Liver (tissue), 9 donors: Measurements from ENCODE around the gene TEX51. TPM values are rescaled to one million over a fixed set of nuclear protein-coding genes. Genes with fewer than 3 reads are reported as not detected.

Experiments used
- DNase-seq: peaks from one replicate; pipeline ENCODE4 v3.0.0-alpha.2; 2017; ENCODE audit warnings: low spot score
- H3K27ac ChIP-seq, 2 donors: one replicate each; pipeline ENCODE4 v1.7.0; 2013; ENCODE audit warnings: inconsistent platforms in 2 of 2, low read length in 2 of 2, control low read depth in 1 of 2, low read depth in 1 of 2, mild to moderate bottlenecking in 1 of 2
- H3K27me3 ChIP-seq, 4 donors: one replicate each; pipeline versions ENCODE4 v1.6.1 to v1.7.0; 2013; ENCODE audit warnings: low read length in 3 of 4, inconsistent platforms in 1 of 4, mild to moderate bottlenecking in 1 of 4, moderate library complexity in 1 of 4; ENCODE audit not compliant: control insufficient read depth in 4 of 4, insufficient read depth in 4 of 4
- H3K36me3 ChIP-seq, 4 donors: one replicate each; pipeline versions ENCODE4 v1.6.1 to v1.7.0; 2013; ENCODE audit warnings: low read length in 3 of 4, mild to moderate bottlenecking in 3 of 4, low read depth in 1 of 4, moderate library complexity in 1 of 4; ENCODE audit not compliant: control insufficient read depth in 4 of 4, insufficient read depth in 3 of 4
- H3K4me1 ChIP-seq, 4 donors: one replicate each; pipeline versions ENCODE4 v1.6.1 to v1.7.0; 2013; ENCODE audit warnings: low read length in 3 of 4, mild to moderate bottlenecking in 3 of 4, moderate library complexity in 1 of 4; ENCODE audit not compliant: control insufficient read depth in 4 of 4, insufficient read depth in 4 of 4
- H3K4me3 ChIP-seq, 3 donors: one replicate each; pipeline versions ENCODE4 v1.6.1 to v1.7.0; 2013; ENCODE audit warnings: low read length in 3 of 3, control low read depth in 1 of 3, low read depth in 1 of 3, mild to moderate bottlenecking in 1 of 3
- H3K9ac ChIP-seq, 2 donors: one replicate each; pipeline ENCODE4 v1.7.0; 2013; ENCODE audit warnings: low read length in 2 of 2, mild to moderate bottlenecking in 2 of 2, moderate library complexity in 2 of 2, control low read depth in 1 of 2, low read depth in 1 of 2
- H3K9me3 ChIP-seq, 4 donors: one replicate each; pipeline versions ENCODE4 v1.6.1 to v1.7.0; 2013; ENCODE audit warnings: low read length in 3 of 4; ENCODE audit not compliant: control insufficient read depth in 4 of 4
- EGR1 ChIP-seq, 2 donors: IDR thresholded peaks; 2 replicates each; pipeline ENCODE4 v1.6.1; 2016 to 2018; ENCODE audit warnings: antibody characterized with exemption in 2 of 2, low read depth in 2 of 2
- FOXA1 ChIP-seq: IDR thresholded peaks from 2 replicates; pipeline ENCODE4 v1.6.1; 2016; ENCODE audit warnings: antibody characterized with exemption
- FOXA2 ChIP-seq: IDR thresholded peaks from 2 replicates; pipeline ENCODE4 v1.6.1; 2016; ENCODE audit warnings: antibody characterized with exemption
- HNF4A ChIP-seq, 2 donors: conservative IDR thresholded peaks; 2 replicates each; pipeline ENCODE4 v1.6.1; 2016; ENCODE audit warnings: antibody characterized with exemption in 2 of 2, mild to moderate bottlenecking in 2 of 2
- HNF4G ChIP-seq: IDR thresholded peaks from 2 replicates; pipeline ENCODE4 v1.6.1; 2016; ENCODE audit warnings: antibody characterized with exemption
- JUND ChIP-seq, 2 donors: IDR thresholded peaks; 2 replicates each; pipeline ENCODE4 v1.6.1; 2016; ENCODE audit warnings: antibody characterized with exemption in 2 of 2
- NR2F2 ChIP-seq: IDR thresholded peaks from 2 replicates; pipeline ENCODE4 v1.6.1; 2016; ENCODE audit warnings: antibody characterized with exemption
- RAD21 ChIP-seq, 2 donors: IDR thresholded peaks; 2 replicates each; pipeline ENCODE4 v1.6.1; 2016; ENCODE audit warnings: antibody characterized with exemption in 2 of 2, mild to moderate bottlenecking in 2 of 2
- REST ChIP-seq: IDR thresholded peaks from 2 replicates; pipeline ENCODE4 v1.6.1; 2016; ENCODE audit warnings: antibody characterized with exemption, mild to moderate bottlenecking
- RXRA ChIP-seq, 2 donors: IDR thresholded peaks; 2 replicates each; pipeline ENCODE4 v1.6.1; 2017 to 2018; ENCODE audit warnings: antibody characterized with exemption in 2 of 2, mild to moderate bottlenecking in 1 of 2
- SP1 ChIP-seq: IDR thresholded peaks from 2 replicates; pipeline ENCODE4 v1.6.1; 2018; ENCODE audit warnings: antibody characterized with exemption, mild to moderate bottlenecking
- TAF1 ChIP-seq: conservative IDR thresholded peaks from 2 replicates; pipeline ENCODE4 v1.6.1; 2016; ENCODE audit warnings: antibody characterized with exemption, mild to moderate bottlenecking
- YY1 ChIP-seq: IDR thresholded peaks from 2 replicates; pipeline ENCODE4 v1.6.1; 2016; ENCODE audit warnings: antibody characterized with exemption, mild to moderate bottlenecking
- ZBTB33 ChIP-seq: IDR thresholded peaks from 2 replicates; pipeline ENCODE4 v1.6.1; 2016; ENCODE audit warnings: antibody characterized with exemption
- WGBS: extraction: QIAGEN DNeasy Blood & Tissue Kit; methylation state at CpG from one replicate; pipeline ENCODE4 v1.1.7; 2013; 5-methylcytosine and 5-hydroxymethylcytosine counted together
- polyA plus RNA-seq, 2 donors: library from polyadenylated mRNA; stranded (reverse) in 1 of 2; unstranded in 1 of 2; fragments of 200-250 nt in 1 of 2; fragments of >200 nt in 1 of 2; fragmentation: Nextera tagmentation in 1 of 2; extraction: Ambion mirVana in 1 of 2; gene quantifications; one replicate each; pipeline versions ENCODE4 v1.2.1 to v1.2.3, GENCODE V29; 2013 to 2015
- total RNA-seq, 2 donors: library from RNA; depleted of rRNA; stranded (reverse); fragments of >200 nt; gene quantifications; one replicate each; pipeline ENCODE4 v1.2.3, GENCODE V29; 2014
- donor health status: healthy.
- donor health status: healthy.
- donor health status: healthy.
- donor health status: healthy.
- donor health status: healthy.

TEX51 gene
- total and polyA plus RNA-seq, 4 donors, result not detected

DNA sequence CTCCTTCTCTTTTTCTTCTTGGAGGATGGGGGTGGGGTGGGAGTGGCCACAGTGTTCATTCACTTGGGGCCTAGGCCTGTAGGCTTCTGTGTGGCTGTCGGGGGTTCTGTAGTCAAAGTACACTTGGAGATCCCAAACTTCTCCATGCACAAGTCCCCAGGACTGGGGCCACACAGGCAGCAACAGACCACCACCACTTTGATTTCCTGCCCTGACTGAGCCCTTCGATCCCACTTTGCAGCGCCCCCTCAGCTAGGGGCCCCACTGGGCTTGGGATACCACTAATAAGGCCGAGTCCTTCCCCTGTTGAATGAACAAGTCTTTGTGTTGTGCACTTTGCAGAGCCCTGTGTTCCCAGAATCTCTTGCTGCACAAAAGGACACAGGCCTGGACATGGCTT is 5.5 kb upstream of the TEX51 start:
- no peaks in the 10 kb centered on the region for H3K27me3 ChIP-seq
- H3K9ac ChIP-seq, result no peak overlapping the region
- H3K36me3 ChIP-seq, result no peaks in the 10 kb centered on the region
- no peak overlapping the region for H3K4me3 ChIP-seq
- no peak overlapping the region for H3K27ac ChIP-seq
- WGBS, result 93% methylated on average over 4 of the region's 4 CpGs
- no peaks in the 10 kb centered on the region for H3K4me1 ChIP-seq
- DNase-seq, result no peak
- no peak for TF ChIP-seq ZBTB33
- no peak for TF ChIP-seq YY1
- TF ChIP-seq NR2F2, result no peak
- TF ChIP-seq HNF4A (conservative IDR thresholded peaks at IDR 0.05), result no peak
- TF ChIP-seq SP1, result no peak
- TF ChIP-seq JUND (IDR thresholded peaks at IDR 0.05), result no peak
- no peak for TF ChIP-seq EGR1 (IDR thresholded peaks at IDR 0.05; ENCODE audit: low read depth in 2 of 2)
- TF ChIP-seq REST, result no peak
- no peak for TF ChIP-seq HNF4G
- no peak for TF ChIP-seq FOXA1
- no peaks in the 10 kb centered on the region for H3K9me3 ChIP-seq

DNA sequence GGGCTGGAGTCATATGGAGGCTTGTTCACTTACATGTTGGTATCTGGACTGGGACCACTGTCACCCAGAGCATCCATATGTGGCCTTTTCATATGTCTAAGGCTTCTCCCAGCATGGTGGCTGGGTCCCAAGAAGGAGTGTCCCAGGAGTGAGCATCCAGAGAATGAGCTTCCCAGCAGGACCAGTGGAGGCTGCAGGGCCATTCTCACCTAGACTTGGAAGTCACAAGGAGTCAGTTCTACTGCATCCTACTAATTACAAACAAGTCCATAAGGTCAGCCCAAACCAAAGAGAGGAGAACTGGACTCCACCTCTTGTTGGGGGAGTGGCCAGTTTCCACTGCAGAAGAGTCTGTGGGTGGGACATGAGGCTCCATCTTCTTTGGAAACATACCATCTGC is 5.1 kb upstream of the TEX51 start:
- TF ChIP-seq NR2F2 (no peak), FOXA1 (no peak), ZBTB33 (no peak), RAD21 (IDR thresholded peaks at IDR 0.05) (no peak), EGR1 (IDR thresholded peaks at IDR 0.05; ENCODE audit: low read depth in 2 of 2) (no peak), RXRA (IDR thresholded peaks at IDR 0.05) (no peak), HNF4A (conservative IDR thresholded peaks at IDR 0.05) (no peak), TAF1 (no peak), FOXA2 (no peak)
- no peak for DNase-seq
- no peaks in the 10 kb centered on the region for H3K27me3 ChIP-seq
- no peak overlapping the region for H3K4me3 ChIP-seq
- no peaks in the 10 kb centered on the region for H3K36me3 ChIP-seq
- H3K4me1 ChIP-seq, result no peaks in the 10 kb centered on the region
- no peak overlapping the region for H3K27ac ChIP-seq
- no peaks in the 10 kb centered on the region for H3K9me3 ChIP-seq
- H3K9ac ChIP-seq, result no peak overlapping the region
